Neural cell (in vitro differentiated cells): ENCODE data around the gene SLC17A7.

Source experiments
- EP300 ChIP-seq: fragments of 450-650 bp; conservative IDR thresholded peaks from 2 replicates; pipeline ENCODE4 v1.6.1; 2014; ENCODE audit warnings: antibody characterized with exemption, mild to moderate bottlenecking, moderate library complexity; ENCODE audit not compliant: poor library complexity, severe bottlenecking
- EZH2 ChIP-seq: fragments of 200-600, 300-800 bp; shearing (Covaris generic), sonication (generic); IDR thresholded peaks from 2 replicates; pipeline ENCODE4 v1.6.1; 2014; ENCODE audit warnings: antibody characterized with exemption, low read length, borderline replicate concordance, mild to moderate bottlenecking; ENCODE audit not compliant: insufficient read depth, poor library complexity, severe bottlenecking
- POLR2AphosphoS5 ChIP-seq: IDR thresholded peaks from 2 replicates; pipeline ENCODE4 v1.6.1; 2012
- RAD21 ChIP-seq: fragments of 450-650 bp; conservative IDR thresholded peaks from 2 replicates; pipeline ENCODE4 v1.6.1; 2014; ENCODE audit warnings: antibody characterized with exemption, mild to moderate bottlenecking, moderate library complexity
- SMC3 ChIP-seq: fragments of 450-650 bp; conservative IDR thresholded peaks from 2 replicates; pipeline ENCODE4 v1.6.1; 2014; ENCODE audit warnings: antibody characterized with exemption, mild to moderate bottlenecking, moderate library complexity; ENCODE audit not compliant: poor library complexity
- TAF1 ChIP-seq: IDR thresholded peaks from 2 replicates; pipeline ENCODE4 v1.6.1; 2012; ENCODE audit warnings: low read depth
- TF ChIP-seq, protein P1 (sequence below): fragments of 450-650 bp; IDR thresholded peaks from 2 replicates; pipeline ENCODE4 v1.5.1; 2014; ENCODE audit warnings: antibody characterized with exemption, mild to moderate bottlenecking, moderate library complexity; ENCODE audit not compliant: poor library complexity, severe bottlenecking
- TF ChIP-seq, protein P2 (sequence below): IDR thresholded peaks from 2 replicates; pipeline ENCODE4 v1.6.1; 2012; ENCODE audit warnings: borderline replicate concordance

DNA sequence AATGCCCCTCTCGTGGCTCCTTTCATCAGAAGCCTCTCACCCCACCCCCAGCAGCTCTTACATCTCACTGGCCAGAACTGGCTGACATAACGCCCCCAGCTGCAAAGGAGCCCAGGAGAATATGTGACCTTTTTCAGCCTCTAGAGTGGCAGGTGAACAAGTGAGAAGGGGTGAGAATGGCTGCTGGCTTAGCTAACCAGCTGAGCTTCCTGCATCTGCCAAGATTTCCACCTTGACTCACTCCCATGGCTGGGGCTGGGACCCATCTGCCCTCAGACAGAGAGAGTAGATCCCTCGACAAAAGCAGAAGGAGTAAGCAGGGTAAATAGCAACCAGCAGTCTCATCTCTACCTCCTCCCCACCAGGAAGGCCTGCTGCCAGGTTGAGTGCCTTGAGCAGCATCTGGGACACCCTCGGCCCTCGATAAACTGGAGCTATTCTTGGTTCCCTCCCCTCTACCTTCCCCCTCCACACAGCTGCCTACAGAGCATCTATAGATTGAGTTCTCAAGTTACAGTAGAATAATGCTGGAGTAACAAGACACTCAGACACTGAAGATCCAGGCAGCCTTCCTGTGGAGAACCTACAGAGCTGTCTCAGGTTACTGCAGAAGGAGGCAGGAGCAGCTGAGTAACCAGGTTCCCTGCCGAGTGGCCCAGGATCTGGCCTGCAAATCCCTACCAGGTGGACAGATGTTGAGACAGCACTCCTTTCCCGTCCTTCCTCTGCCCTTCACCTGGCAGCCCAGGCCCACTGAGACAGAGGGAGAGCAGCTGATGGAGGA lies 37.7 kb downstream of the SLC17A7 start:
- TF ChIP-seq POLR2AphosphoS5, result no peak
- TF ChIP-seq, protein P1, sequence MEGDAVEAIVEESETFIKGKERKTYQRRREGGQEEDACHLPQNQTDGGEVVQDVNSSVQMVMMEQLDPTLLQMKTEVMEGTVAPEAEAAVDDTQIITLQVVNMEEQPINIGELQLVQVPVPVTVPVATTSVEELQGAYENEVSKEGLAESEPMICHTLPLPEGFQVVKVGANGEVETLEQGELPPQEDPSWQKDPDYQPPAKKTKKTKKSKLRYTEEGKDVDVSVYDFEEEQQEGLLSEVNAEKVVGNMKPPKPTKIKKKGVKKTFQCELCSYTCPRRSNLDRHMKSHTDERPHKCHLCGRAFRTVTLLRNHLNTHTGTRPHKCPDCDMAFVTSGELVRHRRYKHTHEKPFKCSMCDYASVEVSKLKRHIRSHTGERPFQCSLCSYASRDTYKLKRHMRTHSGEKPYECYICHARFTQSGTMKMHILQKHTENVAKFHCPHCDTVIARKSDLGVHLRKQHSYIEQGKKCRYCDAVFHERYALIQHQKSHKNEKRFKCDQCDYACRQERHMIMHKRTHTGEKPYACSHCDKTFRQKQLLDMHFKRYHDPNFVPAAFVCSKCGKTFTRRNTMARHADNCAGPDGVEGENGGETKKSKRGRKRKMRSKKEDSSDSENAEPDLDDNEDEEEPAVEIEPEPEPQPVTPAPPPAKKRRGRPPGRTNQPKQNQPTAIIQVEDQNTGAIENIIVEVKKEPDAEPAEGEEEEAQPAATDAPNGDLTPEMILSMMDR, result no peak
- no peak for TF ChIP-seq TAF1
- TF ChIP-seq EP300, result no peak
- TF ChIP-seq, protein P2, sequence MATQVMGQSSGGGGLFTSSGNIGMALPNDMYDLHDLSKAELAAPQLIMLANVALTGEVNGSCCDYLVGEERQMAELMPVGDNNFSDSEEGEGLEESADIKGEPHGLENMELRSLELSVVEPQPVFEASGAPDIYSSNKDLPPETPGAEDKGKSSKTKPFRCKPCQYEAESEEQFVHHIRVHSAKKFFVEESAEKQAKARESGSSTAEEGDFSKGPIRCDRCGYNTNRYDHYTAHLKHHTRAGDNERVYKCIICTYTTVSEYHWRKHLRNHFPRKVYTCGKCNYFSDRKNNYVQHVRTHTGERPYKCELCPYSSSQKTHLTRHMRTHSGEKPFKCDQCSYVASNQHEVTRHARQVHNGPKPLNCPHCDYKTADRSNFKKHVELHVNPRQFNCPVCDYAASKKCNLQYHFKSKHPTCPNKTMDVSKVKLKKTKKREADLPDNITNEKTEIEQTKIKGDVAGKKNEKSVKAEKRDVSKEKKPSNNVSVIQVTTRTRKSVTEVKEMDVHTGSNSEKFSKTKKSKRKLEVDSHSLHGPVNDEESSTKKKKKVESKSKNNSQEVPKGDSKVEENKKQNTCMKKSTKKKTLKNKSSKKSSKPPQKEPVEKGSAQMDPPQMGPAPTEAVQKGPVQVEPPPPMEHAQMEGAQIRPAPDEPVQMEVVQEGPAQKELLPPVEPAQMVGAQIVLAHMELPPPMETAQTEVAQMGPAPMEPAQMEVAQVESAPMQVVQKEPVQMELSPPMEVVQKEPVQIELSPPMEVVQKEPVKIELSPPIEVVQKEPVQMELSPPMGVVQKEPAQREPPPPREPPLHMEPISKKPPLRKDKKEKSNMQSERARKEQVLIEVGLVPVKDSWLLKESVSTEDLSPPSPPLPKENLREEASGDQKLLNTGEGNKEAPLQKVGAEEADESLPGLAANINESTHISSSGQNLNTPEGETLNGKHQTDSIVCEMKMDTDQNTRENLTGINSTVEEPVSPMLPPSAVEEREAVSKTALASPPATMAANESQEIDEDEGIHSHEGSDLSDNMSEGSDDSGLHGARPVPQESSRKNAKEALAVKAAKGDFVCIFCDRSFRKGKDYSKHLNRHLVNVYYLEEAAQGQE, result no peak
- no peak for TF ChIP-seq EZH2
- TF ChIP-seq SMC3, result no peak
- TF ChIP-seq RAD21, result no peak
